ENCODE measurements around the gene ARHGAP31. TPM values are rescaled to one million over a fixed set of nuclear protein-coding genes. Genes with fewer than 3 reads are reported as not detected.

The ARHGAP31 gene
- total and polyA plus RNA-seq, 10 of the 15 experiments (the other 5 are each of a cell fraction or from before 2014, with no cell fraction given) = 0.97 to 29.8 (median 10.3) TPM

DNA sequence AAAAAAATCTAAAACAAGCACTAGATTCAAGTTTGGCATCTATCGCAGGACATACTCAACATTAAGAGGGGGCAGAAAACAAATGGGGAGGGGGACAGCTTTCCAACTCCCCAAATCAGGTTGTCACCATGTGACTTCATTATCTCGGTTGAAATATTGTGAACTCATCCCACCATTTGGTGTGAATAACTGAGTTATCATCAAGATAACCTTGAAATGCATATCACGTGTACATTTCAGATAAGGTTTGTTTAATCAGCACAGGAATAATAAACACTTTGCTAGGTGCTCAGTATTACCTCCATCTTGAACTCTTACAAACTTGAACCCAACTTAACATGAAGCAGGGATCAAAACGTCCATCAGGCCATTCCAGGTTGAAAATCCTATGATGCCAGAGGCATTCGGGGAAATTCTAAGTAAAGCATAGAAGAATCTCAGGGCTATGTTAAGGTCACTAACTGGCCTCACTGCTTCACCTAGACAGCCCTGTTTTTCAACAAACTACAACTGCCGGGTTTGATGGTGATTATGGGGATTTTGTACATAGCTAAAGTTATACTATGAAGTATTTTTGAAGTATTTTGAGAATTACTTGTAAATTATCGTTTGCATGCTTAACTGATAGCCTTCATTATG is 3.0 kb upstream of the ARHGAP31 start:
- in situ Hi-C loops (cut with MboI) (loop anchor here (25.0 kb wide), 1 partner anchor 396 kb away; the partner anchor contains the start of gene COX17), intact Hi-C loops (cut with micrococcal nuclease; ENCODE audit: unreplicated experiment) (loop anchor here (5.0 to 10.0 kb wide), 3 partner anchors 61 to 804 kb away; partner anchors contain the start of genes GSK3B, POGLUT1 and TMEM39A)
- Histone ChIP-seq H3K9me3 (replicated peaks; ENCODE audit: control insufficient read depth, insufficient read depth, low read length) (peaks cover 5% of the 10 kb centered on the region), H3K4me1 (ENCODE audit: control insufficient read depth, insufficient read depth, low read length) (peaks cover 10% of the 10 kb centered on the region), H2AFZ (ENCODE audit: control insufficient read depth, low read depth, low read length) (no peak overlapping the region), H3K27ac (ENCODE audit: control insufficient read depth, insufficient read depth) (no peak overlapping the region), H4K20me1 (ENCODE audit: control insufficient read depth, insufficient read depth) (no peaks in the 10 kb centered on the region), H3K36me3 (ENCODE audit: control insufficient read depth in 2 of 2, insufficient read depth in 2 of 2, low read length in 1 of 2) (no peaks in the 10 kb centered on the region), H3K79me2 (ENCODE audit: control insufficient read depth, insufficient read depth, low read length) (peaks cover 19% of the 10 kb centered on the region), H3K4me3 (no peak overlapping the region), H3K9ac (ENCODE audit: control insufficient read depth, insufficient read depth, low read length) (no peak overlapping the region), H3K4me2 (ENCODE audit: control insufficient read depth, insufficient read depth) (no peak overlapping the region), H3K27me3 (replicated peaks in 1 of 2; ENCODE audit: control insufficient read depth in 2 of 2, insufficient read depth in 2 of 2, low read length in 1 of 2) (no peaks in the 10 kb centered on the region)
- FAIRE-seq = no peak
- BruUV-seq (replicated peaks) = no TSS peak
- ChIA-PET CTCF (interaction anchor here (1.2 to 3.9 kb wide), 3 partner anchors 14 to 61 kb away, joined by 4 to 21 read pairs (median 11); no protein-coding TSS in a partner anchor), RAD21 (ENCODE audit: unreplicated experiment) (interaction anchor here (0.7 to 7.1 kb wide), 5 partner anchors 9 to 290 kb away, joined by 3 to 66 read pairs (median 4); partner anchors contain the start of gene B4GALT4), SMC1A (ENCODE audit: uncharacterized antibody, unreplicated experiment) (interaction anchor here (0.9 to 2.4 kb wide), 4 partner anchors 16 to 309 kb away, joined by 3 to 7 read pairs (median 5); no protein-coding TSS in a partner anchor), POLR2A (interaction anchor here (0.6 kb wide), 1 partner anchor 47 kb away, joined by 5 read pairs; no protein-coding TSS in a partner anchor)
- no peak for DNase-seq (ENCODE audit: low read depth, low spot score)
- WGBS (ENCODE audit: insufficient coverage, insufficient replicate concordance, low lambda C conversion rate, missing lambda C conversion rate) = 68% methylated on average over 7 of the region's 7 CpGs
- no peak for ATAC-seq
- TF ChIP-seq NFYA (IDR thresholded peaks at IDR 0.05; ENCODE audit: borderline replicate concordance, low read depth, low read length) (no peak), FOXM1 (IDR thresholded peaks at IDR 0.05; ENCODE audit: low read depth, low read length) (no peak), DPF2 (IDR thresholded peaks at IDR 0.05) (no peak), ZNF274 (IDR thresholded peaks at IDR 0.05; ENCODE audit: insufficient read depth, insufficient read length) (no peak), TCF3 (IDR thresholded peaks at IDR 0.05; ENCODE audit: borderline replicate concordance, insufficient read depth, low read depth, low read length) (no peak), TBL1XR1 (IDR thresholded peaks at IDR 0.05; ENCODE audit: low read depth, low read length) (no peak), TARDBP (IDR thresholded peaks at IDR 0.05; ENCODE audit: borderline replicate concordance) (no peak), RFX5 (IDR thresholded peaks at IDR 0.05; ENCODE audit: low read depth, low read length) (no peak), EGR1 (IDR thresholded peaks at IDR 0.05; ENCODE audit: borderline replicate concordance in 1 of 2, low read depth in 2 of 2, low read length in 2 of 2) (no peak)
- TF ChIP-seq, protein P1, sequence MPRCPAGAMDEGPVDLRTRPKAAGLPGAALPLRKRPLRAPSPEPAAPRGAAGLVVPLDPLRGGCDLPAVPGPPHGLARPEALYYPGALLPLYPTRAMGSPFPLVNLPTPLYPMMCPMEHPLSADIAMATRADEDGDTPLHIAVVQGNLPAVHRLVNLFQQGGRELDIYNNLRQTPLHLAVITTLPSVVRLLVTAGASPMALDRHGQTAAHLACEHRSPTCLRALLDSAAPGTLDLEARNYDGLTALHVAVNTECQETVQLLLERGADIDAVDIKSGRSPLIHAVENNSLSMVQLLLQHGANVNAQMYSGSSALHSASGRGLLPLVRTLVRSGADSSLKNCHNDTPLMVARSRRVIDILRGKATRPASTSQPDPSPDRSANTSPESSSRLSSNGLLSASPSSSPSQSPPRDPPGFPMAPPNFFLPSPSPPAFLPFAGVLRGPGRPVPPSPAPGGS (IDR thresholded peaks at IDR 0.05; ENCODE audit: borderline replicate concordance, insufficient read depth, low read depth, low read length, poor library complexity, severe bottlenecking) = no peak
- TF ChIP-seq, protein P2, sequence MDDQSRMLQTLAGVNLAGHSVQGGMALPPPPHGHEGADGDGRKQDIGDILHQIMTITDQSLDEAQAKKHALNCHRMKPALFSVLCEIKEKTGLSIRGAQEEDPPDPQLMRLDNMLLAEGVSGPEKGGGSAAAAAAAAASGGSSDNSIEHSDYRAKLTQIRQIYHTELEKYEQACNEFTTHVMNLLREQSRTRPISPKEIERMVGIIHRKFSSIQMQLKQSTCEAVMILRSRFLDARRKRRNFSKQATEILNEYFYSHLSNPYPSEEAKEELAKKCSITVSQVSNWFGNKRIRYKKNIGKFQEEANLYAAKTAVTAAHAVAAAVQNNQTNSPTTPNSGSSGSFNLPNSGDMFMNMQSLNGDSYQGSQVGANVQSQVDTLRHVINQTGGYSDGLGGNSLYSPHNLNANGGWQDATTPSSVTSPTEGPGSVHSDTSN (IDR thresholded peaks at IDR 0.05; ENCODE audit: insufficient replicate concordance, low read depth, low read length) = no peak
- TF ChIP-seq, protein P3, sequence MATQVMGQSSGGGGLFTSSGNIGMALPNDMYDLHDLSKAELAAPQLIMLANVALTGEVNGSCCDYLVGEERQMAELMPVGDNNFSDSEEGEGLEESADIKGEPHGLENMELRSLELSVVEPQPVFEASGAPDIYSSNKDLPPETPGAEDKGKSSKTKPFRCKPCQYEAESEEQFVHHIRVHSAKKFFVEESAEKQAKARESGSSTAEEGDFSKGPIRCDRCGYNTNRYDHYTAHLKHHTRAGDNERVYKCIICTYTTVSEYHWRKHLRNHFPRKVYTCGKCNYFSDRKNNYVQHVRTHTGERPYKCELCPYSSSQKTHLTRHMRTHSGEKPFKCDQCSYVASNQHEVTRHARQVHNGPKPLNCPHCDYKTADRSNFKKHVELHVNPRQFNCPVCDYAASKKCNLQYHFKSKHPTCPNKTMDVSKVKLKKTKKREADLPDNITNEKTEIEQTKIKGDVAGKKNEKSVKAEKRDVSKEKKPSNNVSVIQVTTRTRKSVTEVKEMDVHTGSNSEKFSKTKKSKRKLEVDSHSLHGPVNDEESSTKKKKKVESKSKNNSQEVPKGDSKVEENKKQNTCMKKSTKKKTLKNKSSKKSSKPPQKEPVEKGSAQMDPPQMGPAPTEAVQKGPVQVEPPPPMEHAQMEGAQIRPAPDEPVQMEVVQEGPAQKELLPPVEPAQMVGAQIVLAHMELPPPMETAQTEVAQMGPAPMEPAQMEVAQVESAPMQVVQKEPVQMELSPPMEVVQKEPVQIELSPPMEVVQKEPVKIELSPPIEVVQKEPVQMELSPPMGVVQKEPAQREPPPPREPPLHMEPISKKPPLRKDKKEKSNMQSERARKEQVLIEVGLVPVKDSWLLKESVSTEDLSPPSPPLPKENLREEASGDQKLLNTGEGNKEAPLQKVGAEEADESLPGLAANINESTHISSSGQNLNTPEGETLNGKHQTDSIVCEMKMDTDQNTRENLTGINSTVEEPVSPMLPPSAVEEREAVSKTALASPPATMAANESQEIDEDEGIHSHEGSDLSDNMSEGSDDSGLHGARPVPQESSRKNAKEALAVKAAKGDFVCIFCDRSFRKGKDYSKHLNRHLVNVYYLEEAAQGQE (IDR thresholded peaks at IDR 0.05; ENCODE audit: low read depth, low read length) = no peak
